OCI-LY1 (cell line): ENCODE measurements around the gene EDA.

Source experiments
- H2AFZ ChIP-seq: fragments of 200-600 bp; sonication (generic), shearing (Covaris generic); 2 replicates; pipeline ENCODE4 v1.6.0; 2014; ENCODE audit warnings: antibody characterized with exemption, mild to moderate bottlenecking, low read length
- H3F3A ChIP-seq: fragments of 200-600 bp; sonication (generic), shearing (Covaris generic); 2 replicates; pipeline ENCODE4 v1.6.0; 2014; ENCODE audit warnings: mild to moderate bottlenecking, antibody characterized with exemption, low read length, moderate library complexity; ENCODE audit not compliant: insufficient read depth
- H3K27ac ChIP-seq: fragments of 200-600 bp; sonication (generic); 2 replicates; pipeline ENCODE4 v1.5.1; 2014; ENCODE audit warnings: low read length, mixed run types, mild to moderate bottlenecking, low read depth; ENCODE audit not compliant: poor library complexity, severe bottlenecking
- H3K27me3 ChIP-seq: fragments of 200-600 bp; sonication (generic); 2 replicates; pipeline ENCODE4 v1.6.0; 2014; ENCODE audit warnings: antibody characterized with exemption, mild to moderate bottlenecking, low read length, moderate library complexity; ENCODE audit not compliant: insufficient read depth
- H3K36me3 ChIP-seq: fragments of 200-600 bp; sonication (generic); 2 replicates; pipeline ENCODE4 v1.6.1; 2014; ENCODE audit warnings: mild to moderate bottlenecking, antibody characterized with exemption, low read length, moderate library complexity, mixed read lengths; ENCODE audit not compliant: insufficient read depth
- H3K4me1 ChIP-seq: fragments of 200-600 bp; sonication (generic); 2 replicates; pipeline ENCODE4 v1.5.1; 2014; ENCODE audit warnings: mild to moderate bottlenecking, low read length, moderate library complexity; ENCODE audit not compliant: insufficient read depth, severe bottlenecking
- H3K4me2 ChIP-seq: fragments of 200-600 bp; sonication (generic), shearing (Covaris generic); 2 replicates; pipeline ENCODE4 v1.6.1; 2014; ENCODE audit warnings: low read length
- H3K4me3 ChIP-seq: fragments of 200-600 bp; sonication (generic); 2 replicates; pipeline ENCODE4 v1.5.1; 2014; ENCODE audit warnings: low read length, low read depth, mild to moderate bottlenecking, mixed read lengths; ENCODE audit not compliant: poor library complexity, severe bottlenecking
- H3K79me2 ChIP-seq: fragments of 200-600 bp; shearing (Covaris generic); 2 replicates; pipeline ENCODE4 v1.6.1; 2016; ENCODE audit warnings: mixed run types, low read length, mixed read lengths; ENCODE audit not compliant: insufficient read depth
- H3K9ac ChIP-seq: fragments of 200-600 bp; sonication (generic), shearing (Covaris generic); 2 replicates; pipeline ENCODE4 v1.6.1; 2014; ENCODE audit warnings: mild to moderate bottlenecking, low read length, mixed read lengths
- H3K9me2 ChIP-seq: fragments of 200-600 bp; sonication (generic), shearing (Covaris generic); 2 replicates; pipeline ENCODE4 v1.6.1; 2014; ENCODE audit warnings: low read depth, mild to moderate bottlenecking, low read length, mixed read lengths
- H3K9me3 ChIP-seq: fragments of 200-600 bp; shearing (Covaris generic); 2 replicates; pipeline ENCODE4 v1.6.1; 2014; ENCODE audit warnings: low read length, mixed read lengths
- H4K20me1 ChIP-seq: fragments of 200-600 bp; sonication (generic), shearing (Covaris generic); 2 replicates; pipeline ENCODE4 v1.6.0; 2016; ENCODE audit warnings: mild to moderate bottlenecking, low read length; ENCODE audit not compliant: insufficient read depth
- CTCF ChIP-seq: fragments of 200-600 bp; sonication (generic), shearing (Covaris generic); IDR thresholded peaks from 2 replicates; pipeline ENCODE4 v1.5.1; 2017; ENCODE audit warnings: mild to moderate bottlenecking, antibody characterized with exemption, low read length, moderate library complexity, mixed read lengths
- EZH2 ChIP-seq: fragments of 200-600 bp; sonication (generic), shearing (Covaris generic); IDR thresholded peaks from 2 replicates; pipeline ENCODE4 v1.8.0; 2017; ENCODE audit warnings: borderline replicate concordance, mixed run types, mild to moderate bottlenecking, antibody characterized with exemption, low read length, moderate library complexity, mixed read lengths

The EDA gene

GRCh38 chrX:70066646-70067045, 450.7 kb downstream of the EDA start:
- H3F3A ChIP-seq: no peaks in the 10 kb centered on the region

DNA sequence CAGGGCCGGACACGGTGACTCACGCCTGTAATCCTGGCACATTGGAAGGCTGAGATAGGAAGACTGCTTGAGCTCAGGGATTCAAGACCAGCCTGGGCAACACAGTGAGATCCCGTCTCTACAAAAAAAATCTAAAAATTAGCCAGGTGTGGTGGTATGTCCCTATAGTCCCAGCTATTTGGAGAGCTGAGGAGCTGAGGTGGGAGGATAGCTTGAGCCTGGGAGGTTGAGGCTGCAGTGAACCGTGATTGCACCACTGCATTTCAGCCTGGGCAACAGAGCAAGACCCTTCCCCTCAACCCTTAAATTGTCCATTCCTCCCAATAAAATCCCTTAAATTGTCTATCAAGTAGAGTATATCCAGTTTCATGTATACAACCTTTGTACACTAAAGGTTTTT, 463.4 kb downstream of the EDA start:
- no peaks in the 10 kb centered on the region for H3K9me3 ChIP-seq
- H3F3A ChIP-seq: no peaks in the 10 kb centered on the region
- H3K79me2 ChIP-seq: no peaks in the 10 kb centered on the region
- no peak overlapping the region for H3K4me3 ChIP-seq
- H3K4me2 ChIP-seq: no peak overlapping the region
- no peaks in the 10 kb centered on the region for H4K20me1 ChIP-seq
- no peak for TF ChIP-seq CTCF
- no peak for TF ChIP-seq EZH2
- no peak overlapping the region for H3K27ac ChIP-seq
- H3K9me2 ChIP-seq: no peaks in the 10 kb centered on the region
- H3K4me1 ChIP-seq: no peaks in the 10 kb centered on the region
- no peak overlapping the region for H3K9ac ChIP-seq
- no peaks in the 10 kb centered on the region for H3K27me3 ChIP-seq
- H2AFZ ChIP-seq: no peak overlapping the region
- H3K36me3 ChIP-seq: no peaks in the 10 kb centered on the region

More at GRCh38 chrX:70066646-70067045, 450.7 kb downstream of the EDA start:
- no peak overlapping the region for H3K4me2 ChIP-seq
- H3K4me3 ChIP-seq: no peak overlapping the region
- no peaks in the 10 kb centered on the region for H3K9me2 ChIP-seq
- H3K36me3 ChIP-seq: no peaks in the 10 kb centered on the region
- H3K9ac ChIP-seq: no peak overlapping the region
- no peaks in the 10 kb centered on the region for H3K79me2 ChIP-seq
- H3K27ac ChIP-seq: no peak overlapping the region
- TF ChIP-seq EZH2: no peak
- no peak for TF ChIP-seq CTCF
- H2AFZ ChIP-seq: no peak overlapping the region
- H4K20me1 ChIP-seq: no peaks in the 10 kb centered on the region
- no peaks in the 10 kb centered on the region for H3K27me3 ChIP-seq
- no peaks in the 10 kb centered on the region for H3K4me1 ChIP-seq
- H3K9me3 ChIP-seq: no peaks in the 10 kb centered on the region

- no peaks in the 10 kb centered on the region for H3K9me3 ChIP-seq
- H3K36me3 ChIP-seq: no peaks in the 10 kb centered on the region
- H3K79me2 ChIP-seq: no peaks in the 10 kb centered on the region
- no peaks in the 10 kb centered on the region for H3F3A ChIP-seq
- no peaks in the 10 kb centered on the region for H3K4me1 ChIP-seq
- H3K9me2 ChIP-seq: no peaks in the 10 kb centered on the region
- H3K4me3 ChIP-seq: no peak overlapping the region
- H2AFZ ChIP-seq: no peak overlapping the region
- H3K4me2 ChIP-seq: no peak overlapping the region
- no peak overlapping the region for H3K9ac ChIP-seq
- H3K27me3 ChIP-seq: no peaks in the 10 kb centered on the region
- no peak overlapping the region for H3K27ac ChIP-seq
- TF ChIP-seq EZH2 (no peak), CTCF (no peak)
- H4K20me1 ChIP-seq: no peaks in the 10 kb centered on the region
These were observed 464.0 kb downstream of the EDA start for GRCh38 chrX:70079870-70080269.
